NCI-H1930 (cell line): ENCODE data around the gene IGFBP6.
"Not testable (repeated sequence)": the region's sequence is repeated elsewhere in the genome, so short reads cannot be mapped to it uniquely, and the experiment has no call there.

Source experiments
- DNase-seq, 2 experiments: peaks; one replicate each; lab custom pipeline; 2025; lab: John Stamatoyannopoulos, UW

Gene IGFBP6

GRCh38 chr12:53096759-53097158 is 708 bp upstream of the IGFBP6 start:
- no peak for DNase-seq

GRCh38 chr12:53097207-53097563 is 282 bp upstream of the IGFBP6 start:
- DNase-seq: no peak

- no peak for DNase-seq
These were observed 1.0 kb downstream of the IGFBP6 start for GRCh38 chr12:53098354-53098981.

- DNase-seq: peak; percentile 34 to 46
These were observed 1.8 kb downstream of the IGFBP6 start for GRCh38 chr12:53099071-53099882.

GRCh38 chr12:53100466-53101151 is 3.1 kb downstream of the IGFBP6 start:
- DNase-seq: no peak

GRCh38 chr12:53101266-53101665 is 3.8 kb downstream of the IGFBP6 start:
- DNase-seq: no peak

- no peak for DNase-seq
These were observed 4.7 kb downstream of the IGFBP6 start for GRCh38 chr12:53101931-53102781.

GRCh38 chr12:53102883-53103807 is 5.7 kb downstream of the IGFBP6 start, which contains the start of gene SOAT2:
TSS of gene SOAT2 (plus strand) at chr12:53103486. CDS start at chr12:53103578, 92 bp downstream.
- no peak for DNase-seq

GRCh38 chr12:53103860-53104305 is 6.4 kb downstream of the IGFBP6 start:
- no peak for DNase-seq

- DNase-seq: no peak
These were observed 7.8 kb downstream of the IGFBP6 start for GRCh38 chr12:53105256-53105655.

GRCh38 chr12:53105712-53106439 is 8.4 kb downstream of the IGFBP6 start:
- no peak for DNase-seq

- DNase-seq: no peak
These were observed 9.7 kb downstream of the IGFBP6 start for GRCh38 chr12:53107122-53107521.

- not testable (repeated sequence) for DNase-seq
These were observed 15.0 kb downstream of the IGFBP6 start for GRCh38 chr12:53112431-53112830.

GRCh38 chr12:53113136-53113705 is 15.8 kb downstream of the IGFBP6 start:
- no peak for DNase-seq

GRCh38 chr12:53113951-53114350 is 16.5 kb downstream of the IGFBP6 start:
- no peak for DNase-seq

GRCh38 chr12:53115112-53115890 is 17.8 kb downstream of the IGFBP6 start:
- DNase-seq: no peak

GRCh38 chr12:53115891-53116648 is 18.6 kb downstream of the IGFBP6 start:
- no peak for DNase-seq

GRCh38 chr12:53118751-53119300 is 21.4 kb downstream of the IGFBP6 start:
- no peak for DNase-seq
